Gastrocnemius medialis (tissue), 4 donors: ENCODE measurements around the gene AFAP1L1. TPM values are rescaled to one million over a fixed set of nuclear protein-coding genes. Genes with fewer than 3 reads are reported as not detected.
A peak's percentile ranks its signal among the peaks of the same experiment; 100 is the strongest.

Experiments used
- ATAC-seq, 2 donors: fragments of 150-250 bp; one replicate each; pipeline ENCODE4 v1.9.1; 2016
- DNase-seq, 2 donors: peaks; one replicate each; pipeline ENCODE4 v3.0.0-alpha.2; 2019
- H3K27ac ChIP-seq, 4 donors: fragments of 200-600 bp; sonication (generic); 1 replicate in 1 of 4; 2 replicates in 3 of 4; pipeline ENCODE4 v1.5.1; 2016 to 2018; ENCODE audit warnings: mild to moderate bottlenecking in 2 of 4, moderate library complexity in 1 of 4
- H3K27me3 ChIP-seq, 3 donors: fragments of 200-600 bp; sonication (generic) in 2 of 3; 1 replicate in 1 of 3; 2 replicates in 2 of 3; pipeline versions ENCODE4 v1.5.1 to v1.6.0; 2016 to 2019; ENCODE audit warnings: mild to moderate bottlenecking in 1 of 3, moderate library complexity in 1 of 3
- H3K36me3 ChIP-seq, 2 donors: fragments of 200-600 bp; sonication (generic) in 1 of 2; one replicate each; pipeline ENCODE4 v1.5.1; 2017 to 2018
- H3K4me1 ChIP-seq, 2 donors: fragments of 200-600 bp; sonication (generic) in 1 of 2; one replicate each; pipeline ENCODE4 v1.5.1; 2016 to 2017; ENCODE audit warnings: mild to moderate bottlenecking in 2 of 2
- H3K4me3 ChIP-seq, 4 donors: fragments of 200-600 bp; sonication (generic) in 3 of 4; 1 replicate in 1 of 4; 2 replicates in 3 of 4; pipeline ENCODE4 v1.5.1; 2016 to 2019; ENCODE audit warnings: mild to moderate bottlenecking in 2 of 4
- H3K9me3 ChIP-seq, 3 donors: fragments of 200-600 bp; sonication (generic) in 2 of 3; 1 replicate in 1 of 3; 2 replicates in 2 of 3; pipeline ENCODE4 v1.5.1; 2016 to 2019
- CTCF ChIP-seq, 5 experiments: fragments of 450-650 bp in 3 of 5; fragments of 200-600 bp in 2 of 5; sonication (generic) in 2 of 5; IDR thresholded peaks in 4 of 5; conservative IDR thresholded peaks in 1 of 5; 1 replicate in 4 of 5; 2 replicates in 1 of 5; pipeline ENCODE4 v1.5.1; 2016 to 2019; ENCODE audit warnings: antibody characterized with exemption in 5 of 5, mild to moderate bottlenecking in 3 of 5, moderate library complexity in 3 of 5
- POLR2A ChIP-seq, 2 donors: fragments of 450-650 bp; IDR thresholded peaks; one replicate each; pipeline ENCODE4 v1.6.1; 2017; ENCODE audit warnings: antibody characterized with exemption in 2 of 2, mild to moderate bottlenecking in 2 of 2, moderate library complexity in 2 of 2
- in situ Hi-C, 4 donors: fragments of 200-750 bp; cut with MboI; loops; one replicate each; pipeline versions ENCODE4 v1.15.0 to v1.8.0; 2017; ENCODE audit warnings: low sequenced_read_pairs in 4 of 4
- intact Hi-C: fragments of 100-400 bp; cut with DNase I; formaldehyde crosslinking; loops from one replicate; pipeline ENCODE4 v1.15.1; 2023; ENCODE audit warnings: low total_unique reads
- total RNA-seq, 4 donors: library from RNA; depleted of rRNA; stranded (reverse); fragments of >200 nt; gene quantifications; one replicate each; pipeline versions ENCODE4 v1.1.0 to v1.2.3, GENCODE V29; 2016

Gene AFAP1L1
- total RNA-seq, 4 donors from 2014 or later = 28.6 to 39.9 (median 32.9) TPM

DNA sequence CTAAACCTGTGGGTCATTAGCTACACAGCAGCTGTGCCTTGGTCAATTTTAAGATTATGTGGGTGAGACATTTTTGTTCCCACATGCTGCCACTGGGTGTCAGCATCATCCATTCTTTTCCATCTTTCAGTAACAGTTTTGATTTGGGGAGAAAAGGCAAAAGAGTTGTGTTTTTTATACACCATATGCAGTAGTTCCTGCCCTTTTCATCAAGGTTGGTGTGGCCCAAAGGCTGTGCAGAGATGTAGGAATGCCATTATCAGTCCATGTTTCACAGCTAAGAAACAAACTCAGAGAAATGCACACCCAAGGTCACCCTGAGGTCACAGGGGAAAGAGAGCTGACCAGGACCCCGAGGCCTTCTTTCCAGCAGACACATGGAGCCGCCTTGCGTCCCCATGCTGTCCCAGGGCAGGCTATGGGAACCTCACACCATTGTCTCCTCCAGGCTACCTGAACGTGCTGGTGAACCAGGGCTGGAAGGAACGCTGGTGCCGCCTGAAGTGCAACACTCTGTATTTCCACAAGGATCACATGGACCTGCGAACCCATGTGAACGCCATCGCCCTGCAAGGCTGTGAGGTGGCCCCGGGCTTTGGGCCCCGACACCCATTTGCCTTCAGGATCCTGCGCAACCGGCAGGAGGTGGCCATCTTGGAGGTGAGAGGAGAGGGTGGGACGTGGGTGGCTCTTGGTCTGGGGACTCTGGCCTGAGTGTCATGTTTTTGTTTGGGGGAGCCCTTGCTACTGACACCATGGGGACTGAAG, 45.8 kb downstream of the AFAP1L1 start:
- TF ChIP-seq CTCF (IDR thresholded peaks at IDR 0.05 in 4 of 5, conservative IDR thresholded peaks at IDR 0.05 in 1 of 5) (peak in 4 of 5 experiments; percentile 33 to 58 (median 41)), POLR2A (IDR thresholded peaks at IDR 0.05) (no peak)
- in situ Hi-C loops (no loop called here), intact Hi-C loops (loop anchor here (5.0 kb wide), 1 partner anchor 55 kb away; no protein-coding TSS in a partner anchor)
- H3K4me1 ChIP-seq = peaks cover 34 to 35% of the 10 kb centered on the region in 2 donors
- H3K27ac ChIP-seq = peak overlapping the region in 2 of 4 donors; percentile 26 to 40
- H3K36me3 ChIP-seq = peaks cover 0 to 34% of the 10 kb centered on the region in 2 donors
- H3K27me3 ChIP-seq = no peaks in the 10 kb centered on the region
- DNase-seq (no peak), ATAC-seq (no peak)
- no peak overlapping the region for H3K4me3 ChIP-seq
- H3K9me3 ChIP-seq = no peaks in the 10 kb centered on the region

DNA sequence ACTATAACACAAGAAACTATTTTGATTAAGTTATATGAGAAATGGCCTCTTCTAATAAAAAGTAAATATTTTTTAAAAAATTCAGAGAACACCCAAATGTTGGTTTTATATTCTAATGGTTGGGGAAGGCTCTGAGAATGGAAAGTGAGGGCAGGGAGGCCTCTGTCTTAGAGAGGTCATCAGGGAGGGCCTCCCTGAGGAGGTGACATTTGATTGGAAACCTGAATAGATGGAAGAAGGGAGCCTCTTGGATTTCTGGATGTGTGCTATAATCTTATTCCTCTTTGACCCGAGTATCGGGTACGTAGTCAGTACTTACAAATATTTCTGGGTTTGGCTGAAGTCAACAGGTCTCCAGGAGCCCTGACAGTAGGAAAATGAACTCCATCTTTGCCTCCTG, 47.5 kb downstream of the AFAP1L1 start:
- Histone ChIP-seq H3K4me3 (no peak overlapping the region), H3K36me3 (peaks cover 0 to 45% of the 10 kb centered on the region in 2 donors), H3K9me3 (no peaks in the 10 kb centered on the region), H3K4me1 (peaks cover 19 to 30% of the 10 kb centered on the region in 2 donors), H3K27me3 (no peaks in the 10 kb centered on the region), H3K27ac (peak overlapping the region in 3 of 4 donors; percentile 1 to 46 (median 10))
- TF ChIP-seq CTCF (IDR thresholded peaks at IDR 0.05 in 4 of 5, conservative IDR thresholded peaks at IDR 0.05 in 1 of 5) = no peak
- TF ChIP-seq POLR2A (IDR thresholded peaks at IDR 0.05) = no peak
- in situ Hi-C loops (no loop called here), intact Hi-C loops (loop anchor here (5.0 kb wide), 1 partner anchor 53 kb away; no protein-coding TSS in a partner anchor)
- ATAC-seq = no peak
- DNase-seq = no peak

GRCh38 chr5:149320791-149321330, 49.2 kb downstream of the AFAP1L1 start:
- ATAC-seq (peak; percentile 37 to 38), DNase-seq (peak; percentile 38 to 58)
- peak overlapping the region in 3 of 4 donors; percentile 37 to 54 (median 45) for H3K27ac ChIP-seq
- peaks cover 9 to 24% of the 10 kb centered on the region in 2 donors for H3K4me1 ChIP-seq
- no peaks in the 10 kb centered on the region for H3K9me3 ChIP-seq
- in situ Hi-C loops = loop anchor here in 1 of 4 donors (10.0 kb wide), 1 partner anchor 54 kb away; the partner anchor contains the start of gene IL17B
- H3K4me3 ChIP-seq = no peak overlapping the region
- H3K36me3 ChIP-seq = peaks cover 0 to 55% of the 10 kb centered on the region in 2 donors
- intact Hi-C loops = no loop called here
- TF ChIP-seq POLR2A (IDR thresholded peaks at IDR 0.05) (no peak), CTCF (IDR thresholded peaks at IDR 0.05 in 4 of 5, conservative IDR thresholded peaks at IDR 0.05 in 1 of 5) (no peak)
- no peaks in the 10 kb centered on the region for H3K27me3 ChIP-seq

DNA sequence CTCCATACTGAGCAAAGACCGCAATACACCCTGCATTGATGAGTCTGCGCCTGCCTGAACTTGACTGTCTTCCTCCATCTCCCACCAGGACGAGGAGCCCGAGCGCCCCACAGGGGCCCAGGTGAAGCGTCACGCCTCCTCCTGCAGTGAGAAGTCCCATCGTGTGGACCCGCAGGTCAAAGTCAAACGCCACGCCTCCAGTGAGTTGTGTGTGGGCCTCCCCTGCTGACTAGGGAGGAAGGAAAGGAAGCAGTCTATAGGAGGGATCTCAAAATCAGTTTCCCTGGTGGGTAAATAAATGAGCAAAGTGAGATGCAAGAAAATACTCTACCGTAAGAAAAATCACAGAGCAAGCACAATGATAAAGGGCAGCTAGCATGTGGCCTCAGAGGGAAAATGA, 50.9 kb downstream of the AFAP1L1 start:
- H3K36me3 ChIP-seq = peaks cover 0 to 66% of the 10 kb centered on the region in 2 donors
- DNase-seq = no peak
- H3K27ac ChIP-seq = peak overlapping the region; percentile 22 to 60 (median 50)
- intact Hi-C loops (no loop called here), in situ Hi-C loops (loop anchor here in 1 of 4 donors (10.0 kb wide), 1 partner anchor 52 kb away; the partner anchor contains the start of gene IL17B)
- TF ChIP-seq CTCF (IDR thresholded peaks at IDR 0.05 in 4 of 5, conservative IDR thresholded peaks at IDR 0.05 in 1 of 5) (no peak), POLR2A (IDR thresholded peaks at IDR 0.05) (no peak)
- no peak overlapping the region for H3K4me3 ChIP-seq
- H3K9me3 ChIP-seq = no peaks in the 10 kb centered on the region
- no peaks in the 10 kb centered on the region for H3K27me3 ChIP-seq
- peaks cover 9 to 24% of the 10 kb centered on the region in 2 donors for H3K4me1 ChIP-seq
- no peak for ATAC-seq
